ENCODE measurements around the gene HMX1. TPM values are rescaled to one million over a fixed set of nuclear protein-coding genes. Genes with fewer than 3 reads are reported as not detected.
A peak's percentile ranks its signal among the peaks of the same experiment; 100 is the strongest.

HMX1 gene
- total RNA-seq, 1 experiment from 2014 or later: 2.0 TPM

GRCh38 chr4:8891646-8892555 is 20.3 kb upstream of the HMX1 start:
- peaks cover 85% of the 10 kb centered on the region for H3K27me3 ChIP-seq (ENCODE audit: control insufficient read depth, insufficient read depth, low read length)
- H3K4me3 ChIP-seq (ENCODE audit: insufficient read depth, low read depth, low read length): peak overlapping the region; percentile 30
- DNase-seq: peak; percentile 86
- H3K36me3 ChIP-seq (replicated peaks; ENCODE audit: control insufficient read depth, insufficient read depth, low read length): no peaks in the 10 kb centered on the region

GRCh38 chr4:8891255-8891645 is 19.6 kb upstream of the HMX1 start:
- H3K4me3 ChIP-seq (ENCODE audit: insufficient read depth, low read depth, low read length): no peak overlapping the region; the same call in 1 of the 2 replicates
- H3K27me3 ChIP-seq (ENCODE audit: control insufficient read depth, insufficient read depth, low read length): peaks cover 90% of the 10 kb centered on the region
- peak; percentile 72 for DNase-seq
- H3K36me3 ChIP-seq (replicated peaks; ENCODE audit: control insufficient read depth, insufficient read depth, low read length): no peaks in the 10 kb centered on the region

- H3K4me3 ChIP-seq (ENCODE audit: insufficient read depth, low read depth, low read length): no peak overlapping the region
Measured at GRCh38 chr4:8888856-8889255, 17.2 kb upstream of the HMX1 start.

GRCh38 chr4:8886612-8887406 is 15.2 kb upstream of the HMX1 start:
- H3K27me3 ChIP-seq (ENCODE audit: control insufficient read depth, insufficient read depth, low read length): peaks cover 62% of the 10 kb centered on the region

More at GRCh38 chr4:8888856-8889255, 17.2 kb upstream of the HMX1 start:
- Histone ChIP-seq H3K27me3 (ENCODE audit: control insufficient read depth, insufficient read depth, low read length) (peaks cover 81% of the 10 kb centered on the region), H3K36me3 (replicated peaks; ENCODE audit: control insufficient read depth, insufficient read depth, low read length) (no peaks in the 10 kb centered on the region)
- DNase-seq: no peak

GRCh38 chr4:8882239-8882638 is 10.6 kb upstream of the HMX1 start:
- H3K4me3 ChIP-seq (ENCODE audit: insufficient read depth, low read depth, low read length): no peak overlapping the region
- H3K27me3 ChIP-seq (ENCODE audit: control insufficient read depth, insufficient read depth, low read length): peaks cover 46% of the 10 kb centered on the region
- H3K36me3 ChIP-seq (replicated peaks; ENCODE audit: control insufficient read depth, insufficient read depth, low read length): no peaks in the 10 kb centered on the region
- DNase-seq: peak; percentile 69

More at GRCh38 chr4:8886612-8887406, 15.2 kb upstream of the HMX1 start:
- DNase-seq: peak; percentile 66
- Histone ChIP-seq H3K36me3 (replicated peaks; ENCODE audit: control insufficient read depth, insufficient read depth, low read length) (no peaks in the 10 kb centered on the region), H3K4me3 (ENCODE audit: insufficient read depth, low read depth, low read length) (no peak overlapping the region)

GRCh38 chr4:8880851-8881250 is 9.2 kb upstream of the HMX1 start:
- peaks cover 53% of the 10 kb centered on the region for H3K27me3 ChIP-seq (ENCODE audit: control insufficient read depth, insufficient read depth, low read length)
- no peaks in the 10 kb centered on the region for H3K36me3 ChIP-seq (replicated peaks; ENCODE audit: control insufficient read depth, insufficient read depth, low read length)
- H3K4me3 ChIP-seq (ENCODE audit: insufficient read depth, low read depth, low read length): no peak overlapping the region
- no peak for DNase-seq

GRCh38 chr4:8879574-8879973 is 7.9 kb upstream of the HMX1 start:
- DNase-seq: no peak
- H3K27me3 ChIP-seq (ENCODE audit: control insufficient read depth, insufficient read depth, low read length): peaks cover 57% of the 10 kb centered on the region

GRCh38 chr4:8878421-8878820 is 6.8 kb upstream of the HMX1 start:
- H3K4me3 ChIP-seq (ENCODE audit: insufficient read depth, low read depth, low read length): no peak overlapping the region
- no peak for DNase-seq
- H3K36me3 ChIP-seq (replicated peaks; ENCODE audit: control insufficient read depth, insufficient read depth, low read length): no peaks in the 10 kb centered on the region
- H3K27me3 ChIP-seq (ENCODE audit: control insufficient read depth, insufficient read depth, low read length): peaks cover 68% of the 10 kb centered on the region

More at GRCh38 chr4:8879574-8879973, 7.9 kb upstream of the HMX1 start:
- no peaks in the 10 kb centered on the region for H3K36me3 ChIP-seq (replicated peaks; ENCODE audit: control insufficient read depth, insufficient read depth, low read length)
- H3K4me3 ChIP-seq (ENCODE audit: insufficient read depth, low read depth, low read length): no peak overlapping the region

- peak; percentile 73 for DNase-seq
Measured at GRCh38 chr4:8877780-8878040, 6.1 kb upstream of the HMX1 start.

GRCh38 chr4:8876982-8877779 is 5.5 kb upstream of the HMX1 start:
- H3K36me3 ChIP-seq (replicated peaks; ENCODE audit: control insufficient read depth, insufficient read depth, low read length): no peaks in the 10 kb centered on the region
- DNase-seq: peak; percentile 81
- H3K27me3 ChIP-seq (ENCODE audit: control insufficient read depth, insufficient read depth, low read length): peaks cover 80% of the 10 kb centered on the region
- H3K4me3 ChIP-seq (ENCODE audit: insufficient read depth, low read depth, low read length): peak overlapping the region; percentile 14; the same call in 1 of the 2 replicates

More at GRCh38 chr4:8877780-8878040, 6.1 kb upstream of the HMX1 start:
- Histone ChIP-seq H3K36me3 (replicated peaks; ENCODE audit: control insufficient read depth, insufficient read depth, low read length) (no peaks in the 10 kb centered on the region), H3K4me3 (ENCODE audit: insufficient read depth, low read depth, low read length) (no peak overlapping the region; the same call in 1 of the 2 replicates), H3K27me3 (ENCODE audit: control insufficient read depth, insufficient read depth, low read length) (peaks cover 75% of the 10 kb centered on the region)

GRCh38 chr4:8874896-8875680 is 3.4 kb upstream of the HMX1 start:
- peaks cover 92% of the 10 kb centered on the region for H3K27me3 ChIP-seq (ENCODE audit: control insufficient read depth, insufficient read depth, low read length)
- DNase-seq: no peak
- no peaks in the 10 kb centered on the region for H3K36me3 ChIP-seq (replicated peaks; ENCODE audit: control insufficient read depth, insufficient read depth, low read length)
- no peak overlapping the region for H3K4me3 ChIP-seq (ENCODE audit: insufficient read depth, low read depth, low read length)

- peaks cover 95% of the 10 kb centered on the region for H3K27me3 ChIP-seq (ENCODE audit: control insufficient read depth, insufficient read depth, low read length)
- peak; percentile 75 for DNase-seq
- no peak overlapping the region for H3K4me3 ChIP-seq (ENCODE audit: insufficient read depth, low read depth, low read length)
- H3K36me3 ChIP-seq (replicated peaks; ENCODE audit: control insufficient read depth, insufficient read depth, low read length): no peaks in the 10 kb centered on the region
Measured at GRCh38 chr4:8874003-8874895, 2.6 kb upstream of the HMX1 start.

Measured in H7 (cell line).